COLO668 (cell line): Measurements from ENCODE around the gene UFD1.

Source experiments
- DNase-seq: peaks from one replicate; lab custom pipeline; 2025; ENCODE audit not compliant: unreplicated experiment; lab: John Stamatoyannopoulos, UW

Gene UFD1

GRCh38 chr22:19400881-19401280 is 78.1 kb downstream of the UFD1 start:
- no peak for DNase-seq
